GM12878 (cell line): ENCODE results near the gene CD48. TPM values are rescaled to one million over a fixed set of nuclear protein-coding genes. Genes with fewer than 3 reads are reported as not detected.
A peak's percentile ranks its signal among the peaks of the same experiment; 100 is the strongest.

ENCODE experiments used
- CREM ChIP-seq: IDR thresholded peaks from 2 replicates; pipeline ENCODE4 v1.6.1; 2014; ENCODE audit warnings: antibody characterized with exemption, low read depth
- HDAC6 ChIP-seq: fragments of 200-600 bp; sonication (generic); IDR thresholded peaks from one replicate; pipeline ENCODE4 v1.8.0; 2017; ENCODE audit warnings: antibody characterized with exemption; ENCODE audit not compliant: unreplicated experiment
- MEF2A ChIP-seq: IDR thresholded peaks from 2 replicates; pipeline ENCODE4 v1.6.1; 2011; ENCODE audit warnings: low read depth, mild to moderate bottlenecking, low read length, moderate library complexity; ENCODE audit not compliant: insufficient read depth
- NR2F1 ChIP-seq: fragments of 450-650 bp; conservative IDR thresholded peaks from 2 replicates; pipeline ENCODE4 v1.6.1; 2017; ENCODE audit warnings: mild to moderate bottlenecking
- SMC3 ChIP-seq: IDR thresholded peaks from 2 replicates; pipeline ENCODE4 v1.6.1; 2011; ENCODE audit warnings: low read length, improper control_type of control experiment, borderline replicate concordance
- SUPT20H ChIP-seq: IDR thresholded peaks from 2 replicates; pipeline ENCODE4 v1.6.1; 2011; ENCODE audit warnings: low read depth, mild to moderate bottlenecking, low read length, moderate library complexity, borderline replicate concordance; ENCODE audit not compliant: control insufficient read depth
- TBL1XR1 ChIP-seq: IDR thresholded peaks from 2 replicates; pipeline ENCODE4 v1.6.1; 2012; ENCODE audit warnings: low read depth, low read length, improper control_type of control experiment
- TCF3 ChIP-seq: IDR thresholded peaks from 2 replicates; pipeline ENCODE4 v1.6.1; 2012; ENCODE audit warnings: low read depth, mild to moderate bottlenecking, low read length, borderline replicate concordance; ENCODE audit not compliant: insufficient read depth
- WRNIP1 ChIP-seq: IDR thresholded peaks from 2 replicates; pipeline ENCODE4 v1.6.1; 2011; ENCODE audit warnings: low read depth, low read length, improper control_type of control experiment, borderline replicate concordance
- ZNF217 ChIP-seq: fragments of 450-650 bp; IDR thresholded peaks from 2 replicates; pipeline ENCODE4 v1.6.1; 2017; ENCODE audit warnings: antibody characterized with exemption, mild to moderate bottlenecking
- ZNF274 ChIP-seq: IDR thresholded peaks from one replicate; pipeline ENCODE4 v1.8.0; 2011; ENCODE audit not compliant: insufficient read length, insufficient read depth
- polyA plus RNA-seq, 11 experiments: library from polyadenylated mRNA; depleted of rRNA in 4 of 11; unstranded in 6 of 11; stranded (reverse) in 5 of 11; fragments of >200 nt; fragmentation: Nextera tagmentation in 4 of 11; fragmentation: Illumina TruSeq in 1 of 11; extraction: Ambion mirVana in 4 of 11; extraction: Trizol in 1 of 11; gene quantifications; 1 replicate in 1 of 11; 2 replicates in 10 of 11; pipeline versions ENCODE4 v1.2.1 to v1.2.3, GENCODE V29; 2011 to 2016; ENCODE audit warnings: inconsistent platforms in 2 of 11, missing spikeins in 2 of 11, low read depth in 1 of 11
- total RNA-seq, 4 experiments: library from RNA; depleted of rRNA in 3 of 4; stranded (reverse); fragments of >200 nt in 3 of 4; fragmentation: Illumina TruSeq in 1 of 4; extraction: Trizol in 1 of 4; gene quantifications; 2 replicates each; pipeline versions ENCODE4 v1.2.1 to v1.2.3, GENCODE V29; 2013 to 2021
- TF ChIP-seq, protein P1 (sequence below), 3 experiments: IDR thresholded peaks in 2 of 3; conservative IDR thresholded peaks in 1 of 3; 2 replicates each; pipeline ENCODE4 v1.5.1; 2011; ENCODE audit warnings: low read depth in 3 of 3, low read length in 3 of 3, mild to moderate bottlenecking in 3 of 3, control low read depth in 2 of 3, moderate library complexity in 2 of 3, inconsistent platforms in 1 of 3, mixed read lengths in 1 of 3; ENCODE audit not compliant: control insufficient read depth in 2 of 3, insufficient read depth in 1 of 3; ENCODE audit errors: extremely low read depth in 1 of 3
- TF ChIP-seq, protein P2 (sequence below): IDR thresholded peaks from 2 replicates; pipeline ENCODE4 v1.6.1; 2012; ENCODE audit warnings: mild to moderate bottlenecking, low read depth, low read length
- TF ChIP-seq, protein P3 (sequence below): fragments of 450-650 bp; IDR thresholded peaks from 2 replicates; pipeline ENCODE4 v1.6.1; 2017; ENCODE audit warnings: mild to moderate bottlenecking, moderate library complexity
- TF ChIP-seq, protein P4 (sequence below): fragments of 450-650 bp; formaldehyde crosslinking; IDR thresholded peaks from 2 replicates; pipeline ENCODE4 v1.4.0; 2022; ENCODE audit warnings: mild to moderate bottlenecking, moderate library complexity

The CD48 gene
- total and polyA plus RNA-seq, 10 of the 15 experiments (the other 5 are each of a cell fraction or from before 2014, with no cell fraction given) = 302 to 1,315 (median 430) TPM

DNA sequence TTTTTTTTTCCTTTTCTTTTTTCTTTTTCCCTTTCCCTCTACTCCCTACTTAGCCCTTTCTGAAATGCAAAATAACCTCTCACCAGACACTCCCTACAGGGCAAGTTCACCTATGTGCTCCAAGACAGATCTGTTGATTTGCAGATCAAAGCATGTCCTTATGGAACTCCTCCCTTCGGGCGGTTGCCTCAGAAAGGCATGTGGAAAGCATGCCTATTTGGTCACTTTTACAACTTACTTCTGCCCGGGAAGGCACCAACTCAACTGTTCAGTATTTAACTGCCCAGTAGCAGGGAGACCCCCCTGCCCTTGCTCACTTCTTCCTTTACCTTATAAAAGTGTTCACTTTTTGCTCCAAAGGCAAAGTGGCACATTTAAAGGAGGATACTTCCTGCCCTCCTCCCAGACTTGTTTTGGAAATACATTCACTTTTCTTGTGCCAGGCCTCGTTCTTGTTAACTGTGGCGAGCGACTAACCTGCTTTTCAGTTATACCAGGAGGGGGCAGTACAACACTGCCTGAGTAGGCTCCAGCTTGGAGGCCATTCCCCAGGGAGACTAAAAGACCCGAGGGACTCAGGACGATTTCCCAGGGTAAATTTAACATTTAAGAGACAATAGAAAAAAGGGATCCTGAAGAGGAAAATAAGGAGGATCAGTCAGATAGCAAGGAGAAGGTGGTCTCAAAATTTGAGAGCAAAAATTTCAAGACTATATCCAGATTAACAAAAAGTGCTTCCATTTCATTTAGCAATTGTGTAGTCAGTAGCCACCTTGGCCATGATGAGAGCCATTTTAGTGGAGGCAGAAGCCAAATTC lies 15.1 kb upstream of the CD48 start (continued):
- TF ChIP-seq, protein P1, sequence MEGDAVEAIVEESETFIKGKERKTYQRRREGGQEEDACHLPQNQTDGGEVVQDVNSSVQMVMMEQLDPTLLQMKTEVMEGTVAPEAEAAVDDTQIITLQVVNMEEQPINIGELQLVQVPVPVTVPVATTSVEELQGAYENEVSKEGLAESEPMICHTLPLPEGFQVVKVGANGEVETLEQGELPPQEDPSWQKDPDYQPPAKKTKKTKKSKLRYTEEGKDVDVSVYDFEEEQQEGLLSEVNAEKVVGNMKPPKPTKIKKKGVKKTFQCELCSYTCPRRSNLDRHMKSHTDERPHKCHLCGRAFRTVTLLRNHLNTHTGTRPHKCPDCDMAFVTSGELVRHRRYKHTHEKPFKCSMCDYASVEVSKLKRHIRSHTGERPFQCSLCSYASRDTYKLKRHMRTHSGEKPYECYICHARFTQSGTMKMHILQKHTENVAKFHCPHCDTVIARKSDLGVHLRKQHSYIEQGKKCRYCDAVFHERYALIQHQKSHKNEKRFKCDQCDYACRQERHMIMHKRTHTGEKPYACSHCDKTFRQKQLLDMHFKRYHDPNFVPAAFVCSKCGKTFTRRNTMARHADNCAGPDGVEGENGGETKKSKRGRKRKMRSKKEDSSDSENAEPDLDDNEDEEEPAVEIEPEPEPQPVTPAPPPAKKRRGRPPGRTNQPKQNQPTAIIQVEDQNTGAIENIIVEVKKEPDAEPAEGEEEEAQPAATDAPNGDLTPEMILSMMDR (IDR thresholded peaks at IDR 0.05 in 2 of 3, conservative IDR thresholded peaks at IDR 0.05 in 1 of 3; ENCODE audit: control insufficient read depth in 2 of 3, extremely low read depth in 1 of 3, insufficient read depth in 1 of 3, low read depth in 3 of 3, low read length in 3 of 3) = peak; percentile 81 to 92 (median 91); a peak in 5 of 6 replicates
- TF ChIP-seq TBL1XR1 = peak; percentile 46; the same call in 1 of the 2 replicates
- TF ChIP-seq TCF3 = no peak
- no peak for TF ChIP-seq WRNIP1
- TF ChIP-seq ZNF217 = no peak
- TF ChIP-seq, protein P2, sequence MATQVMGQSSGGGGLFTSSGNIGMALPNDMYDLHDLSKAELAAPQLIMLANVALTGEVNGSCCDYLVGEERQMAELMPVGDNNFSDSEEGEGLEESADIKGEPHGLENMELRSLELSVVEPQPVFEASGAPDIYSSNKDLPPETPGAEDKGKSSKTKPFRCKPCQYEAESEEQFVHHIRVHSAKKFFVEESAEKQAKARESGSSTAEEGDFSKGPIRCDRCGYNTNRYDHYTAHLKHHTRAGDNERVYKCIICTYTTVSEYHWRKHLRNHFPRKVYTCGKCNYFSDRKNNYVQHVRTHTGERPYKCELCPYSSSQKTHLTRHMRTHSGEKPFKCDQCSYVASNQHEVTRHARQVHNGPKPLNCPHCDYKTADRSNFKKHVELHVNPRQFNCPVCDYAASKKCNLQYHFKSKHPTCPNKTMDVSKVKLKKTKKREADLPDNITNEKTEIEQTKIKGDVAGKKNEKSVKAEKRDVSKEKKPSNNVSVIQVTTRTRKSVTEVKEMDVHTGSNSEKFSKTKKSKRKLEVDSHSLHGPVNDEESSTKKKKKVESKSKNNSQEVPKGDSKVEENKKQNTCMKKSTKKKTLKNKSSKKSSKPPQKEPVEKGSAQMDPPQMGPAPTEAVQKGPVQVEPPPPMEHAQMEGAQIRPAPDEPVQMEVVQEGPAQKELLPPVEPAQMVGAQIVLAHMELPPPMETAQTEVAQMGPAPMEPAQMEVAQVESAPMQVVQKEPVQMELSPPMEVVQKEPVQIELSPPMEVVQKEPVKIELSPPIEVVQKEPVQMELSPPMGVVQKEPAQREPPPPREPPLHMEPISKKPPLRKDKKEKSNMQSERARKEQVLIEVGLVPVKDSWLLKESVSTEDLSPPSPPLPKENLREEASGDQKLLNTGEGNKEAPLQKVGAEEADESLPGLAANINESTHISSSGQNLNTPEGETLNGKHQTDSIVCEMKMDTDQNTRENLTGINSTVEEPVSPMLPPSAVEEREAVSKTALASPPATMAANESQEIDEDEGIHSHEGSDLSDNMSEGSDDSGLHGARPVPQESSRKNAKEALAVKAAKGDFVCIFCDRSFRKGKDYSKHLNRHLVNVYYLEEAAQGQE = no peak
- TF ChIP-seq HDAC6 = no peak
- peak; percentile 40; the same call in 1 of the 2 replicates for TF ChIP-seq CREM
- no peak for TF ChIP-seq NR2F1
- peak; percentile 96 for TF ChIP-seq SMC3
- TF ChIP-seq, protein P3, sequence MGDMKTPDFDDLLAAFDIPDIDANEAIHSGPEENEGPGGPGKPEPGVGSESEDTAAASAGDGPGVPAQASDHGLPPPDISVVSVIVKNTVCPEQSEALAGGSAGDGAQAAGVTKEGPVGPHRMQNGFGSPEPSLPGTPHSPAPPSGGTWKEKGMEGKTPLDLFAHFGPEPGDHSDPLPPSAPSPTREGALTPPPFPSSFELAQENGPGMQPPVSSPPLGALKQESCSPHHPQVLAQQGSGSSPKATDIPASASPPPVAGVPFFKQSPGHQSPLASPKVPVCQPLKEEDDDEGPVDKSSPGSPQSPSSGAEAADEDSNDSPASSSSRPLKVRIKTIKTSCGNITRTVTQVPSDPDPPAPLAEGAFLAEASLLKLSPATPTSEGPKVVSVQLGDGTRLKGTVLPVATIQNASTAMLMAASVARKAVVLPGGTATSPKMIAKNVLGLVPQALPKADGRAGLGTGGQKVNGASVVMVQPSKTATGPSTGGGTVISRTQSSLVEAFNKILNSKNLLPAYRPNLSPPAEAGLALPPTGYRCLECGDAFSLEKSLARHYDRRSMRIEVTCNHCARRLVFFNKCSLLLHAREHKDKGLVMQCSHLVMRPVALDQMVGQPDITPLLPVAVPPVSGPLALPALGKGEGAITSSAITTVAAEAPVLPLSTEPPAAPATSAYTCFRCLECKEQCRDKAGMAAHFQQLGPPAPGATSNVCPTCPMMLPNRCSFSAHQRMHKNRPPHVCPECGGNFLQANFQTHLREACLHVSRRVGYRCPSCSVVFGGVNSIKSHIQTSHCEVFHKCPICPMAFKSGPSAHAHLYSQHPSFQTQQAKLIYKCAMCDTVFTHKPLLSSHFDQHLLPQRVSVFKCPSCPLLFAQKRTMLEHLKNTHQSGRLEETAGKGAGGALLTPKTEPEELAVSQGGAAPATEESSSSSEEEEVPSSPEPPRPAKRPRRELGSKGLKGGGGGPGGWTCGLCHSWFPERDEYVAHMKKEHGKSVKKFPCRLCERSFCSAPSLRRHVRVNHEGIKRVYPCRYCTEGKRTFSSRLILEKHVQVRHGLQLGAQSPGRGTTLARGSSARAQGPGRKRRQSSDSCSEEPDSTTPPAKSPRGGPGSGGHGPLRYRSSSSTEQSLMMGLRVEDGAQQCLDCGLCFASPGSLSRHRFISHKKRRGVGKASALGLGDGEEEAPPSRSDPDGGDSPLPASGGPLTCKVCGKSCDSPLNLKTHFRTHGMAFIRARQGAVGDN = peak; percentile 93
- no peak for TF ChIP-seq ZNF274
- TF ChIP-seq SUPT20H = no peak
- TF ChIP-seq, protein P4, sequence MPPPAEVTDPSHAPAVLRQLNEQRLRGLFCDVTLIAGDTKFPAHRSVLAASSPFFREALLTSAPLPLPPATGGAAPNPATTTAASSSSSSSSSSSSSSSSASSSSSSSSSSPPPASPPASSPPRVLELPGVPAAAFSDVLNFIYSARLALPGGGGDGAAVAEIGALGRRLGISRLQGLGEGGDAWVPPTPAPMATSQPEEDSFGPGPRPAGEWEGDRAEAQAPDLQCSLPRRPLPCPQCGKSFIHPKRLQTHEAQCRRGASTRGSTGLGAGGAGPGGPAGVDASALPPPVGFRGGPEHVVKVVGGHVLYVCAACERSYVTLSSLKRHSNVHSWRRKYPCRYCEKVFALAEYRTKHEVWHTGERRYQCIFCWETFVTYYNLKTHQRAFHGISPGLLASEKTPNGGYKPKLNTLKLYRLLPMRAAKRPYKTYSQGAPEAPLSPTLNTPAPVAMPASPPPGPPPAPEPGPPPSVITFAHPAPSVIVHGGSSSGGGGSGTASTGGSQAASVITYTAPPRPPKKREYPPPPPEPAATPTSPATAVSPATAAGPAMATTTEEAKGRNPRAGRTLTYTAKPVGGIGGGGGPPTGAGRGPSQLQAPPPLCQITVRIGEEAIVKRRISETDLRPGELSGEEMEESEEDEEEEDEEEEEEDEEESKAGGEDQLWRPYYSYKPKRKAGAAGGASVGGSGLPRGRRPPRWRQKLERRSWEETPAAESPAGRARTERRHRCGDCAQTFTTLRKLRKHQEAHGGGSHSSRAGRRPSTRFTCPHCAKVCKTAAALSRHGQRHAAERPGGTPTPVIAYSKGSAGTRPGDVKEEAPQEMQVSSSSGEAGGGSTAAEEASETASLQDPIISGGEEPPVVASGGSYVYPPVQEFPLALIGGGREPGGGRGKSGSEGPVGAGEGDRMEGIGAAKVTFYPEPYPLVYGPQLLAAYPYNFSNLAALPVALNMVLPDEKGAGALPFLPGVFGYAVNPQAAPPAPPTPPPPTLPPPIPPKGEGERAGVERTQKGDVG = peak; percentile 75; the same call in 1 of the 2 replicates
- TF ChIP-seq MEF2A = peak; percentile 61; the same call in 1 of the 2 replicates
